MCF 10A (cell line): ENCODE results near the gene OPRL1. TPM values are rescaled to one million over a fixed set of nuclear protein-coding genes. Genes with fewer than 3 reads are reported as not detected.

ENCODE experiments used
- BruUV-seq: library from RNA; stranded (reverse); fragments of 400-500 nt; replicated peaks from 2 replicates; lab custom pipeline; 2021; lab: Mats Ljungman, UMichigan
- CTCF ChIA-PET: fragments of 300-600 bp; sonication (Branson Sonifier 250); formaldehyde crosslinking; extraction: SDS; loops from one replicate; lab custom pipeline; 2021; ENCODE audit warnings: antibody characterized with exemption, inconsistent platforms; lab: Yijun Ruan, JAX
- POLR2A ChIA-PET: fragments of 300-600, 350-650 bp; sonication (Branson Sonifier 250); formaldehyde crosslinking; extraction: SDS; loops from one replicate; lab custom pipeline; 2020; ENCODE audit warnings: antibody characterized with exemption, inconsistent platforms; lab: Yijun Ruan, JAX
- DNase-seq: peaks from one replicate; pipeline ENCODE4 v3.0.0-alpha.2; 2018; ENCODE audit not compliant: unreplicated experiment
- H3K27ac Mint-ChIP-seq: one replicate; pipeline ENCODE4 v1.8.0; 2022; ENCODE audit warnings: mild to moderate bottlenecking, low read depth, mixed read lengths; ENCODE audit not compliant: unreplicated experiment
- H3K27me3 Mint-ChIP-seq: one replicate; pipeline ENCODE4 v1.8.0; 2022; ENCODE audit warnings: mixed read lengths; ENCODE audit not compliant: insufficient read depth, unreplicated experiment
- H3K36me3 Mint-ChIP-seq: one replicate; pipeline ENCODE4 v1.8.0; 2022; ENCODE audit warnings: mild to moderate bottlenecking, moderate library complexity, mixed read lengths; ENCODE audit not compliant: insufficient read depth, unreplicated experiment
- H3K4me1 Mint-ChIP-seq: one replicate; pipeline ENCODE4 v1.8.0; 2022; ENCODE audit warnings: mixed read lengths; ENCODE audit not compliant: insufficient read depth, unreplicated experiment
- H3K4me3 Mint-ChIP-seq: one replicate; pipeline ENCODE4 v1.8.0; 2022; ENCODE audit warnings: mild to moderate bottlenecking, moderate library complexity, mixed read lengths; ENCODE audit not compliant: unreplicated experiment
- H3K9me3 Mint-ChIP-seq: one replicate; pipeline ENCODE4 v1.8.0; 2022; ENCODE audit warnings: mixed read lengths; ENCODE audit not compliant: unreplicated experiment
- CTCF ChIP-seq: fragments of 200-600 bp; IDR thresholded peaks from one replicate; pipeline ENCODE4 v1.8.0; 2022; ENCODE audit warnings: antibody characterized with exemption, mild to moderate bottlenecking; ENCODE audit not compliant: unreplicated experiment
- intact Hi-C: fragments of 100-400 bp; cut with micrococcal nuclease; formaldehyde crosslinking; loops from 2 replicates; pipeline ENCODE4 v1.14.1; 2022
- total RNA-seq: library from RNA; stranded (reverse); gene quantifications from 2 replicates; pipeline ENCODE4 v1.2.3, GENCODE V29; 2022

Gene OPRL1
- total RNA-seq, 1 experiment from 2014 or later: 0.12 TPM

- H3K4me1 Mint-ChIP-seq: peaks cover 36% of the 10 kb centered on the region
- no peak for DNase-seq
- TF ChIP-seq CTCF: no peak
- H3K9me3 Mint-ChIP-seq: no peaks in the 10 kb centered on the region
- intact Hi-C loops: no loop called here
- ChIA-PET CTCF (interaction anchor here (0.6 to 1.9 kb wide), 9 partner anchors 8 to 85 kb away, joined by 3 to 14 read pairs (median 3); no protein-coding TSS in a partner anchor), POLR2A (interaction anchor here (1.4 to 2.0 kb wide), 5 partner anchors 13 to 85 kb away, joined by 3 to 11 read pairs (median 8); partner anchors contain the start of genes OPRL1, PRPF6, RGS19 and SAMD10)
- H3K27me3 Mint-ChIP-seq: no peaks in the 10 kb centered on the region
- peak overlapping the region; percentile 38 for H3K4me3 Mint-ChIP-seq
- H3K27ac Mint-ChIP-seq: peak overlapping the region; percentile 40
- BruUV-seq: no TSS peak
- H3K36me3 Mint-ChIP-seq: no peaks in the 10 kb centered on the region
Observed at GRCh38 chr20:64065062-64065973, 14.6 kb upstream of the OPRL1 start.

- peaks cover 36% of the 10 kb centered on the region for H3K4me1 Mint-ChIP-seq
- H3K36me3 Mint-ChIP-seq: no peaks in the 10 kb centered on the region
- H3K27ac Mint-ChIP-seq: peak overlapping the region; percentile 40
- DNase-seq: peak; percentile 89
- no peaks in the 10 kb centered on the region for H3K9me3 Mint-ChIP-seq
- no peaks in the 10 kb centered on the region for H3K27me3 Mint-ChIP-seq
- no peak for TF ChIP-seq CTCF
- ChIA-PET CTCF (interaction anchor here (0.6 to 1.5 kb wide), 8 partner anchors 9 to 181 kb away, joined by 3 to 5 read pairs (median 3); partner anchors contain the start of gene LKAAEAR1), POLR2A (interaction anchor here (0.6 to 2.0 kb wide), 5 partner anchors 8 to 106 kb away, joined by 3 to 8 read pairs (median 3); partner anchors contain the start of genes OPRL1, PRPF6 and RGS19)
- no TSS peak for BruUV-seq
- intact Hi-C loops: no loop called here
- peak overlapping the region; percentile 38 for H3K4me3 Mint-ChIP-seq
Observed at GRCh38 chr20:64065974-64066343, 13.9 kb upstream of the OPRL1 start.

DNA sequence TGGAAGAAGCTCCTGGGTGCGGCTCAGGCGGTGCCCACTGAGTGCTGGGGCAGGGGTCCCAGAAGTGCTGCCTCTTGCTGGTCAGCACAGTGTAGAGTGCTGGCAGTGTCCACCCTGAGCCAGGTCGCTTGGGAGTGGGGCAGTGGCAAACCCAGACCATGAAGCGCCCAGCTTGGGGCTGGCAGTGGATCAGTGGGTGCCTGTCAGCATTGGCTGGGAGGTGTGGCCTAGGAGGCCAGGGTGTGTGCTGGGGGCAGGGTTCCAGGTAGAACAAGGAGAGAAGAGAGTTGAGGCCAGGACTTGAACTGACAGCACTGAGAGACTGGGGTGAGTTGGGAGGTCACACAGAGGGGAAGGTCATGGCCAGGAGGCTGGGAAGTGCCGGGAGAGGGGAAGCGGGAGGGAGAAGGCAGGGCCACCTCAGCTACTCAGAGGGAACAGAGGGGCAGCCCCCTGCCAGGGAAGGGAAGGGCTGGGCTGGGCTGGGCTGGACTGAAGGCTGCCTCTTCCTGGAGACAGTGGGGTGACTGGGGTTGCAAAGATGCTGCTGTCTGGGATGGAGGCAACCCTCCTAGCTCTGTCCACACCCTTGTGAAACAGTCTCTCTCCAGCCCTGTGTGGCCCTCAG is 12.8 kb upstream of the OPRL1 start:
- BruUV-seq: no TSS peak
- CTCF ChIA-PET: interaction anchor here (0.6 to 1.5 kb wide), 6 partner anchors 9 to 87 kb away, joined by 3 to 4 read pairs (median 3); partner anchors contain the start of gene LKAAEAR1
- Mint-ChIP-seq H3K27me3 (no peaks in the 10 kb centered on the region), H3K27ac (no peak overlapping the region), H3K4me3 (no peak overlapping the region), H3K4me1 (peaks cover 36% of the 10 kb centered on the region), H3K9me3 (no peaks in the 10 kb centered on the region), H3K36me3 (no peaks in the 10 kb centered on the region)
- intact Hi-C loops: no loop called here
- DNase-seq: no peak
- TF ChIP-seq CTCF: no peak
- POLR2A ChIA-PET: interaction anchor here (0.6 to 1.5 kb wide), 2 partner anchors 87 to 196 kb away, joined by 3 to 6 read pairs; partner anchors contain the start of gene PRPF6
